ENCODE results near the gene ZFYVE27.
"Not testable (repeated sequence)": the region's sequence is repeated elsewhere in the genome, so short reads cannot be mapped to it uniquely, and the experiment has no call there.

ZFYVE27 gene, protein sequence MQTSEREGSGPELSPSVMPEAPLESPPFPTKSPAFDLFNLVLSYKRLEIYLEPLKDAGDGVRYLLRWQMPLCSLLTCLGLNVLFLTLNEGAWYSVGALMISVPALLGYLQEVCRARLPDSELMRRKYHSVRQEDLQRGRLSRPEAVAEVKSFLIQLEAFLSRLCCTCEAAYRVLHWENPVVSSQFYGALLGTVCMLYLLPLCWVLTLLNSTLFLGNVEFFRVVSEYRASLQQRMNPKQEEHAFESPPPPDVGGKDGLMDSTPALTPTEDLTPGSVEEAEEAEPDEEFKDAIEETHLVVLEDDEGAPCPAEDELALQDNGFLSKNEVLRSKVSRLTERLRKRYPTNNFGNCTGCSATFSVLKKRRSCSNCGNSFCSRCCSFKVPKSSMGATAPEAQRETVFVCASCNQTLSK

DNA sequence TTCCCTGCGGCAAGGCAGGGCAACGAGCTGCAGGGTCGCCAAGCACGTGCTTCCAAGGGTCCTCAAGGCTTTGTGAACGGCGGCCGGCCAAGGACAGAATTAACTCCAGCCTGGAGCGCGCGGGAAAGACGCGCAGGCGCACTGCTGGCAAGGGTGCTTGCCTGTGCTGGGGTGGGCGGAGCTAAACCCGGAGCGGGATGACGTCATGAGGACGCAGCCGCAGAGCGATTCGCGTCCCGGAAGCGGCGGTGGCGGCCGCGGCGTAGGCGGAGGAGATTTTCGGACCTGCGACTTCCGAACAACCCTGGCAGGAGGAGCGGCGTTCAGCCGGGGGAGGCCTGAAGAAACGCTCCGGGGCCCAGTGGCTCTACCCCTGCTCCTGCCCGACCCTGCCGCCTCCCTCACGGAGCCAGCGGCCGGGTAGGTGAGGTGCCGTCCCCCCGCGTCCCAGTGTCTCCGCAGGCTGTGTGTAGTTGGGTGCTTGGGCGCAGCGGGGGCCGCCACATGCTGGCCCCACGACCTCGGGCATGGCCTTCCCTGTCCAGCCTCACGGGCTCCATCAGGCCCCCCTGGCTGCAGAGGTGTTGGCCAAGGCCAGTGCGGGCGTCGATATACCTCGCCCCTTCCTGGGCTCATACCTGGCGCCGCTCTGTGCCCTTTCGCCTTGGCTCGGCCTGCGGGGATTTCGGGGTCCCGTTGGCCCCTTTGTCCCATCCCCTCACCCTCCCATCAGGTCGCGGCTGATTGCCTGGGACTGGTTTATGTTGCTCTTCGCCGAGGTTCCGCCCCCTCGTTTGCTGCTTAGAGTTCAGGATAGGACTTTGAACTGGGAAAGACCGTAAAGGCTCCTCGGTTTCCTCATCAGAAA lies at the start of gene ZFYVE27:
TSS of gene ZFYVE27 (plus strand) at position 227 of the 868 bp plus-strand sequence. CDS start 1,350 bp downstream, outside the sequence.
- peak; percentile 89 for DNase-seq

DNA sequence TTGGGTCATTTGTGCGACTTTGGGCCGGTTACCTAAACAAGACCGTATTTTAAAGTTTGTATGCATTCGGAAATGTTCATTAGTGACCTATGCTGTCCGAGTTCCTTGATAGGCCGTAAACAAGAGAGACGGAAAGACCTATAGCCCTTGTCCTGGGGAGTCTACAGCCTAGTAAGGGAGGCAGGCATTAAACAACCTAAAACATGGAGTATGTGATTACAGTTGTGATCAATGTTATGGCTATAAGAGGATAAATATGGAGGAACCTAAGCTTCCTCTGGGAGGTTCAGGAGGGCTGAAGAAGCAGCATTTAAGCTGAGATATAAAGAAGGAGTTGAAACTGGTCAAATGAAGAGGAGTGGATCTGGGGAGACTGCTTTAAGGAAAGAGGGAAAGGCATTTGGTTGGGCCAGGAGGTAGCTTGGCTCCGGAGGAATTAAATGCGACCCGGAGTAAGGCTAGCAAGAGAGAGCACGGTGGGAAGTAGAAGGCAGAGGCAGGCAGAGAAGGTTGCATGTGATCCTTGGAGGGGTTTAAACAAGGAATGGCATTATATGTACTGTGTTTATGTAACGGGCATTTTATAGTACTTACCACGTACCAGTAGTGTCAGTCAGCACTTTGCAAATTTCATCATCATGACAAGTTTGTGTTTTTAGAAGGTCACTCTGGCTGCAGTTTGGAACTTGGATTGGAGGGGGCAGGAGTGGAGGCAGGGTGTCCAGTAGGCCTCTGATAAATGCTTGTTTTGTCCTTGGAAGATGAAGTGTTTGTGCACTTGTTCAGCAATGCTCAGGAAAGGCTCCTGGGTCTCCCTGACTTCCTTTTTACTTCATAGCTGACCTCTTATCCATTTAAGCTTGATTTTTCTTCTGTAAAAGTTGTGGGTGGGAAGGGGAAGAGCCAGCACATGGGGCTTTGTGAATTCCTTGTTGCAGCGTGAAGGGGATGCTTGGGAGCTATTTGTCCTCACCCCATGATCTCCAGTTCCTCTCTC lies 48.8 kb upstream of the ZFYVE27 start:
- DNase-seq = no peak

DNA sequence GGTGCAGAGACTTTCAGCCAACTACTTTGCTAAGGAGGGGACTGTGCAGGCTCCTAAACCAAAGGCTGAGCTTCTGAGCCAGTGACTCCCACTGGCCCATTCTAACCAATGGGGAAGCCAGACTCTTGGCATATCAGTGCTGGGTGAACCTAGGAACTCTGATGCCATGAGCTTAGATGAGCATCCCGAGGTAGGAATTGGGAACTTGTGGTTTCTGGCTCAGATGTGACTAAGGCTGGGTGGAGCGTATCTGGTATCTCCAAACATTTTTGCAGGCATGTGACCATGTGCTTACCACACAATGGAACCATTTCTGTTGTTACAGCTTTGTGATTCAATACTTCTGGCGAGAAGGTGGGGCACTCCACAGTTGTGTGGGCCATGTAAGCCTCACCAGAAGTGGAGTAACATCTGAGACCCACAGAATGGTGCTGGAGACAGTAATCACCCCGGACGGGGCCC lies 47.3 kb upstream of the ZFYVE27 start:
- DNase-seq = no peak

DNA sequence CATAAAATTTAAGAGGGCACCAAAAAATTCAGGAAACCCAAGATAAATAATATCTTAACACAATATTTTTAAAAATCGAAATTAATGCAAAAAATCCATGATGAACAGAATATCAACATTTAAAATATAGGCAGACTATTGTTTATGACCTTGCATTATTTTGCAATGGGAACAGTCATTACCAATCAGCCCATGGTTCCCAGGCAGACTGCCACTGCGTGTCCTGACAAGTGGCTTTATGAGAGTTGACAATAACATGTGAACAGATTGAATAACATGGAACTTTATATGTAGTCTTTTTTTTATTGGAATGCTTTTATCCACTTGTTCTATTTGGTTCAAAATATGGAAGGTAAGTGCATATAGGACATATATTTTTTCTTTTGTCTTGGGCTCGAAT lies 46.8 kb upstream of the ZFYVE27 start:
- no peak for DNase-seq

DNA sequence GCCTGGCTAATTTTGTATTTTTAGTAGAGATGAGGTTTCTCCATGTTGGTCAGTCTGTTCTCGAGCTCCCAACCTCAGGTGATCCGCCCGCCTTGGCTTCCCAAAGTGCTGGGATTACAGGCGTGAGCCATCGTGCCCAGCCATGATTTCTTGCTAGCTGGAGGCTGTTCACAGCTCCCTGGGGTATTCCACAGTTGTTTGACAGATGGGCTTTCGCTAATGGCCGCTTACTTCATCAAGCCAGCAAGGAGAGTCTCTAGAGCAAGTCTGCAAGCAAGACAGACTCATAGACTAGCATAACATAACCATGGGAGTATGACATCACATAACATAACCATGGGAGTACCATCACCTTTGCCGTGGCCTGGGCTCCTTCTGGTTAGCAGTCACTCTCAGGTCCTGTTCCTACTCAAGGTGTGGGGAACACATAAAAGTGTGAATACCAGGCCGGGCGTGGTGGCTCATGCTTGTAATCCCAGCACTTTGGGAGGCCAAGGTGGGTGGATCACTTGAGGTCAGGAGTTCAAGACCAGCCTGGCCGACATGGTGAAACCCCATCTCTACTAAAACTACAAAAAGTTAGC lies 38.8 kb upstream of the ZFYVE27 start:
- not testable (repeated sequence) for DNase-seq

DNA sequence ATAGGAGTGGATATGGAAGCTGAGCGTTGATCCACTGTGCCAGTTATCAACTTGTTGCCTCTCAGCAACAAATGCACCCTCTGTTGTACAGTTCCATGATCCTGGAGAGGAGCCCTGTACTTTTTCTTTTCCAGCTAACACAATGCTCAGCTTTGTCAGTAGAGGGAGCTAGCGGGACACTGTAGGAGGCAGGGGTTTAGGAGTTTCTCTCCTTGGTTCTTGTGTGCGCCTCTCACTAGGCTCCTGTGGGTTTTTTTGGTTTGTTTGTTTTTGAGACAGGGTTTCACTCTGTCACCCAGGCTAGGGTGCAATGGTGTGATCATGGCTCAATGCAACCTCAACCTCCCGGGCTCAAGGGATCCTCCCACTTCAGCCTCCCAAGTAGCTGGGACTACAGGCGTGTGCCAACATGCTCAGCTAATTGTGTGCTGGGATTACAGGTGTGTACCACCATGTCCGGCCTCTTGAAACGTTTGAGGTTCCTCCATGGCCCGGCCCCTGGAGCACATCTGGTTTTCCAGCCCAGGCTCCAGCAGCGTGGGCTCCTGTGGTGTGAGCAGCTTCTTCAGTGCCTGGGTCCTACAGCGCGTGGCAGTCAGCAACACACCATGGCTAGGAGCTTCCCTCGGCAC lies 35.4 kb upstream of the ZFYVE27 start:
- DNase-seq = no peak

DNA sequence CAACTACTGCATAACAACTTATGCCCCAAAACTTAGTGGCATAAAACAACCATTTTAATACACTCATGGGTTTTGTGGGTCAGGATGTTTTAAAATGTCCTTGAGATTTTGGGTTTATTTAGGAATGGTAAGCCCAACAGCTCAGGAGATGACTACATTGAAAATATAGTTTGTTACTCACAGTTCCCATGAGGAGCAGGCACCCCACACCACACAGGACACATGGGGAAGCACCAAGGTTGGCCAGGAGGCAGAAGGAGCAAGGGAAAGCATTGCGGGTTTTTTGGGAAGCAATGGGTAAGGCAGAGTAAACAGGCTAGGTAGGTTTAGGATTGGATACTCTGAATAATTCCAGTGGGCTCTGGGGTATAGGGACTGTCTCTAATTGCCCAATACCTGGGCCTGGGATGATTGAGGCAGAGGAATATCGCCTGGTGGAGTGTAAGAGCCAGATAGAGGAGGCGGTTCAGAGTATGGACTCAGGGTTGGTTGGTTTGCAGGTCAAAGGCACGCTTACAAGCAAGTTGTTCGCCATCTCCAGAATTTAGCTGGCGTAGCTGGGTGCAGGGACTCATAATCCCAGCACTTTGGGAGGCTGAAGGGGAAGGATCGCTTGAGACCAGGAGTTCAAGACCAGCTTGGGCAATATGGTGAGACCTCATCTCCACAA lies 33.4 kb upstream of the ZFYVE27 start:
- DNase-seq = no peak

DNA sequence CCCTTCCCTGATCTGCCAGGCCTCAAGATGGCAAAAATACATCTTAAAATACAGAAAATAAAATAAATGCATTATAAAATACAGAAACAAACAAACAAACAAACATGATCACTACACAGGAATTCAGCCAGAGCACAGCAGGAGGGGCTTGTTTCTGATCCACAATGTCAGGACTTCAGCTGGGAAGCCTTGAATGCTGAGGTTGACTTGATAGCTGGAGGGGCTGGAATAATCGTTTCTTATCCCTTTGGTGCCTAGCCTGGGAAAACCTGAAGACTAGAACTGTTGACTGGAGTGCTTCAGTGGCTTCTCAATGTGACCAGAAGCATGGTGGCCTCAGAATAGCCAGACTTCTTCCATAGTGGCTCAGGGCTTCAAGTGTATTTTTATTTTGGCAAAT lies 32.6 kb upstream of the ZFYVE27 start:
- DNase-seq = no peak

DNA sequence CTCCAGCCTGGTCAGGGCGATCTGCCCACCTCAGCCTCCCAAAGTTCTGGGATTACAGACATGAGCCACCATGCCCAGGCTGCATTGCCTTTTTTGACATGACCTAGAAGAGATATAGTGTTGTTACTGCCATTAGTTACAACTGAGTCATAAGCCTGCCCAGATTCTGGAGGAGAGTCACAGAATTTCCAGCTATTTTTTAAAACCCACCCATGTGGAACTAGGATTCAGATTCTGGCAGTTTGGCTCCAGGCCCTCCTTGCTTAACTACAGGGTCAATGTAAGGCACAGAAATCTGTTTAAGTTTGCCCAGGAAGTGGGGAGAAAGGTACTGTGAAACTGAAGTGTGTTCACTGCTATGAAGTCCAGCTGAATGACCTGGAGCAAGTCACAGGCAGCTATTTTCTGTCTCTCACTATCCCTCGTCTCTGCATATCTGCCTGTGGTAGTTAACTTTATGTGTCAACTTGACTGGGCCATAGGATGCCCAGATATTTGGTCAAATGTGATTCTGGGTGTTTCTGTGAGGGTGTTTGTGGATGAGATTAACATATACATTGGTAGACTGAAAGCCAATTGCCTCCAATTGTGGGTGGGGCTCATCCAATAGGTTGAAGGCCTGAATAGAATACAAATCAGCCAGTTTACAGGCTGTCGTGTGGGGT lies 31.8 kb upstream of the ZFYVE27 start:
- DNase-seq = no peak

DNA sequence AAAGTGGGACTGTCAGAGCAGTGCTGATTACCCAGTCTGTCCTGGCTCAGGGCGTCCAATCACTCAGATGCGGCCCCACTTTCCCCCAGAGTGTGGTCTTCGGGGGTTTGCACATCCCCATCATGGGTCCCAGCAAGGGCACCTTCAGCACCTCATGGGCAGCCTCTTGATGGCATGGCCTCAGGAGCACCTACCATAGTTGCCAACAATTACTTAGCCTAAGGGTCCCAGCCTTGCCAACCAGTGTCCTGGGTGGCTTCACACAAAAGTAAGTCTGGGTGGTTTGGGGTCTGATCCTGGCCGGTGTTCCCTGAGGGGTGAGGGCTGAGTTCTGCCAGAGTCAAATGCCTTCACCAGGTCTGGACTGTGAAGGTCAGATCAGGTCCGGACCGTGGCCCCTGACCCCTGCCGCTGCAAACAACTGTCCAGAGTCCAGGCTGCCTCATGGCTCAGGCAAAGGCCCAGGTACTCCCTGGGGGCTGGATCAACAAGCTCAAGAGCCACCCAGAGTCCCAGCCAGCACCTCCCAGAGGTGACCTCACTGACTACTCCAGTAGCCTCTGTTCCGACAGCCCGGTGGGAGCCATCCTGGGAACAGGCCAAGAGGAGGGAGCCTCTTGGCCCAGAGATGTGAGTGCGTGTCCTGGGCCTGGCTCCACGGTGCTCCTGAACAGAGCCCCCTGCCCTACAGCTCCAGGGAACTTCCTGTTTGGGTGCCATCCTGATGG lies 29.6 kb upstream of the ZFYVE27 start:
- no peak for DNase-seq

DNA sequence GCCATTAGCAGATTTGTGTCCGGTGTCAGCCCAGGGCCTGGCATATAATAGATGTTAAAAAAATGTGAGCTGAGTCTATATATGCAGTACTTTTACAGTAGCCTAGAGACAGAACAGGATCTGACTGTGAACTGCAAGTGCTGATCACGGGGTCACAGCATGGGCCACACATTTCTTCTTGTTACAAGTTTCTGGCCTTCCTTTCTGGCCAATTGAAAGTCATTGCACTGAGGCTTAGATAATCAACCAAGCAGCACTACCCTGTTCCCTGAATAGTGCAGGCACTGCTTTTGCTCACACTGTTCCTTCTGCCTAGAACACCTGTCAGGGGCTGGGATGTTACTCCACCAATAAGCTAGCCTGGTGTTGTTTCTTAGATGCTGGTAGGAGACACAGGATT lies 28.8 kb upstream of the ZFYVE27 start:
- no peak for DNase-seq

DNA sequence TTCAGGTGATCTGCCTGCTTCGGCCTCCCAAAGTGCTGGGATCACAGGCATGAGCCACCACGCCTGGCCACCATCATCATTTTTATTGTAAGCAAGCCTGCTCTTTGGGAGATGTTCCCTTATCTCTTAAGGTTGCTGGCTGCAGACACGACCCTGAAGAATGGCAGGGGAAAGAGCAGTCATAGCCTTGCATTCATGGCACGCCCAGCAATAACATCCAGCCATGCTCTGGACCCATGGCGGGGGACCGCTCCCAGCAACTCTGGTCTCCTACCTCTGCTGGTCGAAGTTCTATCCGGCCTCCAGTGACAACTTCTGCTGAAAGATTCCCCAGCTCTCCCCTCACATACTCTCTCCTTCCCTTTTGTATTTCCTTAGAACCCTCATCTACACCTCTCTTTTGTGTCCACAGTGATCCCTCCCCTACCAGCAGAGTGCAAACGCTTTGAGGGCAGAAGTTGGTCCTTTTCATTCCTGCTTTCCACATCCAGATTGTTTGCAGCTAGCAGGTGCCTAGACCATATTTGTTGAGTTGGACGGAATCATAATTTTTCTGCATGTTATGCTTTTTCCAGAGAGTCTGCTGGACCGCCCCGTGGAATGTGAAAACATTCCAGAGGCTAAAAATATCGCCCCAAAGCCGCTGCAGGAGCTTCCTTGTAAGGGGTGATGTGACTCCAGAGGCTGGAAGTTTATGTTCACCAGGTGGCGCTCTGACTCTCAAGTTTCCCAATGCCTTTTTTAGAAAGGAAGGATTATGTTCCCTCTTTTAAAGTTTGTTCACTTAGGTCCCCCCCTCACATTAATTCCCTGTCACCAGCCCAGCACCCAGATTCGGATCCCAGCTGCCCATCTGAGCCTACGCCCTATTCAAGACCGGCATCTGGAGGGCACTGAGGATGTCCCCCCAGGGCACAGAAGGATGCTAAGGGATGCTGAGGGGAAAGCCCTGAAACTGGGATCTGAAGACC lies 27.7 kb upstream of the ZFYVE27 start:
- no peak for DNase-seq

DNA sequence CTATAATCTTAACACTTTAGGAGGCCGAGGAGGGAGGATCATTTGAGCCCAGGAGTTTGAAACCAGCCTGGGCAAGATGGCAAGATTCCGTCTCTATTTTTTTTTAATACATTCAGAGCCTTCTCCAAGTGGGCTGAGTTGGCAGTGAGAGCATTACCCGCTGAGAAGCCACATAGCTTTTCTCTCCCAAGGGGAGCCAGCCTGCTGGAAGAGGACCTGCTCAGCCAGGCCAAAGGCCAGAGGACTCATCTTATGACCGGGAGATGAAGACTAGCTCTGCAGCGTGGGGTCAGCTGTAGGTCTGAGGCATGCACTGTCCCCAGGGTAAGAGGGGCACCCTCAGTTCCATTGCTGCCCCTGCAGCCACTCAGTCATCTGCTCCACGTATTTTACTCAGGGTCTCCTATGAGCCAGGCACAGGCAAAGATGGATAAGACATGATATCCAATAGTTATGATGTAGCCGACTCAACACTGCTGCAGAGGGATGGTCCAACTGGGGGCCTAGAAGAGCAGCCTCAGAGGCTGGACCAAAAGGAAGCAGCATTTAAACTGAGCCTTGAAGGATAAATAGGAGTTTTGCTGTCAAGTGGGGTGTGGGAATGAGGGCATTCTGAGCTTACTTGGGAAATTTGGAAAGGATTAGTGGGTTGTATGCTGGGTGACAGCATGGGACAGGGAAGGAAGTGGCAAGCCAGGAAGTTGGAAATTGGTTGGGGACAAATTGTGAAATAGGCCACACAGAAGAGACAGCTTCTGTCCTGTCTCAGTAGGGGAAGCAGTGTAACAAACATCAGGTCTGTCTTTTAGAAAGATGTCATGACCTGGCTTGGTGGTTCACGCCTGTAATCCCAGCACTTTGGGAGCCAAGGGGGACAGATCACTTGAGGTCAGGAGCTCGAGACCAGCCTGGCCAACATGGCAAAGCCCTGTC lies 25.0 kb upstream of the ZFYVE27 start:
- DNase-seq = no peak

DNA sequence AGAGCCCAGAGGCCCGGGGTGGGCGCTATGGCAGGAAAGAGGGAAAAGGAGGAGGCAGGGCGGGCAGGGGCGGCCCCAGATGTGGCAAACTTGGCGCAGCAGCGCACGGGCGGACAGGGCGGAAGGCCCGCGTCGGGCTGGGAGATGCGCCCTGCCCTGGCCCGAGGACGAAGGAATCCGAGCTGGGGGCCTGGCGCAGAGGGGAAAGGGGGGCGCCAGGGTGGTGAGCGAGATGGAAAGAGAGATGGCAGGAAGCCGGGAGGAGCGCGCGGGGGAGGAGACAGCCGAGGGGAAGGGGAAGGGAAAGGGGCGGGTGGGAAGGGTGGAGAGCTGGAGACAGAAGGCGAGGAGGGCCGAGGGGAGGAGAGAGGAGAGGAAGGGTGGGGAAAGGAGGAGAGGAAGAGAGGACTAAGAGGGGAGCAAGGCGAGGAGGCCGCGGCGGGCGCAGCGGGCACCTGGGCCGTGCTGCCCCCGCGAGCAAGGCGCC lies 23.5 kb upstream of the ZFYVE27 start, which contains the start of gene MARVELD1:
TSS of gene MARVELD1 (plus strand) at position 392 of the 487 bp plus-strand sequence. CDS start 147 bp downstream, outside the sequence.
- no peak for DNase-seq

DNA sequence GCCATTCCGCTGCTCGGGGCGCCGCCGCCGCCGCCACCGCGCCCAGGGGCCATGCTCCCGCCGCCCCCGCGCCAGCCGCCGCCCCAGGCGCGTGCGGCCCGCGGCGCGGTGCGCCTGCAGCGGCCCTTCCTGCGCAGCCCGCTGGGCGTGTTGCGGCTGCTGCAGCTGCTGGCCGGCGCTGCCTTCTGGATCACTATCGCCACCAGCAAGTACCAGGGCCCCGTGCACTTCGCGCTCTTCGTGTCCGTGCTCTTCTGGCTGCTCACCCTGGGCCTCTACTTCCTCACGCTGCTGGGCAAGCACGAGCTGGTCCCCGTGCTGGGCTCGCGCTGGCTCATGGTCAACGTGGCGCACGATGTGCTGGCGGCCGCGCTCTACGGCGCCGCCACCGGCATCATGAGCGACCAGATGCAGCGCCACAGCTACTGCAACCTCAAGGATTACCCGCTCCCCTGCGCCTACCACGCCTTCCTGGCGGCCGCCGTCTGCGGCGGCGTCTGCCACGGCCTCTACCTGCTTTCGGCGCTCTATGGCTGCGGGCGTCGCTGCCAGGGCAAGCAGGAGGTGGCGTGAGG lies 23.0 kb upstream of the ZFYVE27 start:
- no peak for DNase-seq

DNA sequence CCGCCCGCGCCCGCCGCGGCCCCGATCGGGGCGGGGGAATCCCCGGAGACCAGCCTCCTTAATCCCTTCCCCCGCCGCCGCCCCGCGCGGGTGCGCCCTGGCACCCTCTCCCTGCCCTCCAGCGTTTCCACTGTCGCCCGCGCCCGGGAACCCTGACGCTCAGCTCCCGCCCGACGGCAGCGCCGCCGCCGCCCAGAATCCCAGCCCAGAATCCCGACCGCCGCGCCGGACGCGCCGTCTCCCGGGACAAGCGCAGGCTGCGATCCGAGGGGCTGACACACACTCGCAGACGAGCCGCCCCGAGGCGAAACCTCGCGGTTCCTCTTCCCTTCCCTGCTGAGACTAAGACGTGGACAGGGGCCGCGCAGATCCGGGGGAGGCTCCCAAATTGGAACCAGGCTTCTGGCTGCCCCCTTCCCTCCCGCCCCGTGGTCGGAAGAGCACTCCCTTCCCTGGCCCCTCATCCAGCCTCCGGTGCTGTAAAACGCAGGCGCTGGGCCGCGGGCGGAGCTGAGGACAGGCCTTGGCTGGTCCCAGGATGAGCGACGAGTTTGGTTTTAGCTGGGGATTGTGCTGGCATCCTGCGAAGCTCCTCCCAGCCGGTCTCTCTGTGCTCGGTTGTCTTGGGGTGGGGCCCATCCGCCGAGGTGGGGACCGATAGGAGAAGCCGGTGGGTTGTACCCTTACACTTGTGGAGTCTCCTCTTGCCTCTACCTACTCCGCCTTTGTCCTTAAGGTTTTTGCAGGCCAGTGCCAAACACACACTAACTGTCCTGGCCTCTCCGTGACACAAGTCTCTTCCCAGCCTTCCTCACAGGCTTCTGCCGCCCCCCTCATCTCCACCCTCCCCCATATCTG lies 22.3 kb upstream of the ZFYVE27 start:
- no peak for DNase-seq

All from NCI-H1436 treated with DMSO at 0.1 percent for 48 hours (cell line).